H1 (cell line): ENCODE results near the gene HMCN2. TPM values are rescaled to one million over a fixed set of nuclear protein-coding genes. Genes with fewer than 3 reads are reported as not detected.

ENCODE experiments used
- ASH2L ChIP-seq: fragments of 200-600, 300-600 bp; sonication (generic); IDR thresholded peaks from one replicate; pipeline ENCODE4 v1.7.1; 2017; ENCODE audit warnings: low read length
- CHD1 ChIP-seq: IDR thresholded peaks from 2 replicates; pipeline ENCODE4 v1.6.1; 2012; ENCODE audit warnings: low read depth, low read length, improper control_type of control experiment
- CHD2 ChIP-seq: IDR thresholded peaks from 2 replicates; pipeline ENCODE4 v1.6.1; 2012; ENCODE audit warnings: low read length, improper control_type of control experiment
- CHD7 ChIP-seq: fragments of 300-600 bp; sonication (generic); IDR thresholded peaks from 2 replicates; pipeline ENCODE4 v1.7.1; 2012; ENCODE audit warnings: low read length, moderate library complexity, mild to moderate bottlenecking, inconsistent platforms; ENCODE audit not compliant: insufficient replicate concordance
- EZH2 ChIP-seq: fragments of 200-600 bp; sonication (generic); IDR thresholded peaks from 2 replicates; pipeline ENCODE4 v1.7.1; 2012; ENCODE audit warnings: low read depth, mild to moderate bottlenecking, moderate library complexity, low read length, inconsistent platforms; ENCODE audit not compliant: severe bottlenecking
- KDM1A ChIP-seq: fragments of 200-600, 300-600 bp; sonication (generic); IDR thresholded peaks from 2 replicates; pipeline ENCODE4 v1.7.1; 2016; ENCODE audit warnings: mild to moderate bottlenecking, low read length, borderline replicate concordance
- SP2 ChIP-seq: IDR thresholded peaks from 2 replicates; pipeline ENCODE4 v1.6.1; 2012; ENCODE audit warnings: mild to moderate bottlenecking, low read length, inconsistent platforms
- SUZ12 ChIP-seq: fragments of 200-600 bp; sonication (generic); IDR thresholded peaks from 2 replicates; pipeline ENCODE4 v1.6.1; 2012; ENCODE audit warnings: mild to moderate bottlenecking, inconsistent platforms, low read length, moderate library complexity, mixed read lengths
- TAF1 ChIP-seq: IDR thresholded peaks from 2 replicates; pipeline ENCODE4 v1.6.1; 2011; ENCODE audit warnings: mild to moderate bottlenecking, low read depth, low read length
- TCF12 ChIP-seq: IDR thresholded peaks from 2 replicates; pipeline ENCODE4 v1.6.1; 2011; ENCODE audit warnings: low read depth, mild to moderate bottlenecking, low read length
- USF2 ChIP-seq: IDR thresholded peaks from 2 replicates; pipeline ENCODE4 v1.6.1; 2011; ENCODE audit warnings: low read length, improper control_type of control experiment
- ZNF274 ChIP-seq: IDR thresholded peaks from 2 replicates; pipeline ENCODE4 v1.7.0; 2012; ENCODE audit warnings: low read length, borderline replicate concordance; ENCODE audit errors: extremely low read depth
- polyA plus RNA-seq, 7 experiments: library from polyadenylated mRNA; depleted of rRNA in 3 of 7; stranded (reverse) in 5 of 7; unstranded in 2 of 7; fragments of >200 nt in 5 of 7; fragments of 200-250 nt in 2 of 7; gene quantifications; 1 replicate in 5 of 7; 2 replicates in 1 of 7; 4 replicates in 1 of 7; pipeline versions ENCODE4 v1.2.1 to v1.2.3, GENCODE V29; 2011 to 2013; ENCODE audit warnings: missing spikeins in 2 of 7, mixed read lengths in 2 of 7
- total RNA-seq: library from RNA; stranded (reverse); fragmentation: NEBNext Ultra II Directional; extraction: Animal tissue kit (Norgen Biotek cat#: 25700); gene quantifications from 2 replicates; pipeline ENCODE4 v1.2.1, GENCODE V29; 2021

The HMCN2 gene
- total and polyA plus RNA-seq, 2 of the 8 experiments (the other 6 are each of a cell fraction or from before 2014, with no cell fraction given), result 5.0 to 9.1 TPM

- TF ChIP-seq CHD7 (no peak), TAF1 (no peak), ASH2L (no peak), EZH2 (no peak), ZNF274 (no peak), USF2 (no peak), SP2 (no peak), CHD2 (no peak), TCF12 (no peak), KDM1A (no peak), CHD1 (no peak), SUZ12 (no peak)
Measured at GRCh38 chr9:130347036-130347435, 81.5 kb downstream of the HMCN2 start (continued).
